Activated T-cell treated with anti-CD3 and anti-CD28 coated beads for 48 hours (primary cell): Measurements from ENCODE around the gene FBXL7.
"Not testable (repeated sequence)": the region's sequence is repeated elsewhere in the genome, so short reads cannot be mapped to it uniquely, and the experiment has no call there.

Experiments
- DNase-seq: peaks from one replicate; pipeline ENCODE4 v3.0.0-alpha.2; 2020; ENCODE audit warnings: low read depth

FBXL7 gene

DNA sequence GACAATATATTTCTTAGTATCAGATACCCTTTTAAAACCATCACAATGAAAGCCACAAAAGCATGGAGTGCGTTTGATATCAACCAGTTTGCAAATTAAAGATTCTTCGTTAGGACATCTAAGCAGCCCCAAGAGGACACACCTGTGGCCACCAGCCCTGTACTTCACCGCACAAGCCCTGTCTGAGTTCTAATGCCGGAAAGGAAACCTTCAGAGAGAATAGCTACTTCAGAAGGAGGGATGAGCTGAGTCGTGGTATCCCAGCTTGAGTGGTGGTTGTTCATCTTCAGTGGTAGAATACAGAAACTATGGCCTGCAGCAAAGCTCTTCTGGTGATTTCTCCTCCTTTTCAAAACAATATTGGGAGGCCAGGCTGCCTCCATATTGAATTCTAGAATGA, 319.6 kb downstream of the FBXL7 start:
- no peak for DNase-seq

- DNase-seq, result no peak
Observed at GRCh38 chr5:15821506-15821905, 321.5 kb downstream of the FBXL7 start.

- no peak for DNase-seq
Observed at GRCh38 chr5:15823398-15823797, 323.4 kb downstream of the FBXL7 start.

DNA sequence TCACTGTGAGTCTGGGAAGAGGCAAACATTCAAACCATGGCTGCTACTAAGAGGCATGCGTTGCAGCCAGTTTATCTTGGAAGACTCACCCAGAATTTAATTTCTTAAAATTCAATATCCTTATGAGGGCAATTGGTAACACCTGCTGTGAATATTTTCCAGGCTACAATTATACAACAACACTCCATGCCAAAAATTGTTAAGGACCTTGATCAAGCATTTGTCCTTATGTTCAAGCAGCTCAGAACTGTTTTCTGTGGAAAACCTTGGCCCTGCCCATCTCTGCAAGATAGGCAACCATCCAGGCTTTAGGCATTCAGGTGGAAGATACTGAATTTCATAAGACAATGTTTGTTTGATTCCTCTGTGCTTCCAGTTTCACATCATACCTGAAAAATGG, 327.8 kb downstream of the FBXL7 start:
- DNase-seq, result no peak

- no peak for DNase-seq
Observed at GRCh38 chr5:15831408-15831807, 331.4 kb downstream of the FBXL7 start.

DNA sequence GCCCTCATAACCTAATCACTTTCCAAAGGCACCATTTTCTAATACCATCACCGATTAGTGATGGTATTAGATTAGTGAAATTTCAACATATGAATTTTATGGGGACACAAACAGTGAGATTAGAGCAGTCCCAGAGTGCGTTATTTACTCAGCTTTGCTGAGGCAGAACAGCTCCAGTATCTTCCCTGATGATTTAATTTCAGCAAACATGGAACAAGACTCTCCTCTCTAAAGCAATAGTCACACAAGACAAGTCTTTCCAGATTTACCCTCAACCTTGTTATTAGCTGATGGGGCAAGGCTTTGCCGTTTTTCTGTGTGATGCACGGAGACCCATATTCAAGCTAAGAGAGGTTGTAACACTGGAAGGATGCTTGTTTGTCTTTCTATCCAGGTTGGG, 333.4 kb downstream of the FBXL7 start:
- no peak for DNase-seq

DNA sequence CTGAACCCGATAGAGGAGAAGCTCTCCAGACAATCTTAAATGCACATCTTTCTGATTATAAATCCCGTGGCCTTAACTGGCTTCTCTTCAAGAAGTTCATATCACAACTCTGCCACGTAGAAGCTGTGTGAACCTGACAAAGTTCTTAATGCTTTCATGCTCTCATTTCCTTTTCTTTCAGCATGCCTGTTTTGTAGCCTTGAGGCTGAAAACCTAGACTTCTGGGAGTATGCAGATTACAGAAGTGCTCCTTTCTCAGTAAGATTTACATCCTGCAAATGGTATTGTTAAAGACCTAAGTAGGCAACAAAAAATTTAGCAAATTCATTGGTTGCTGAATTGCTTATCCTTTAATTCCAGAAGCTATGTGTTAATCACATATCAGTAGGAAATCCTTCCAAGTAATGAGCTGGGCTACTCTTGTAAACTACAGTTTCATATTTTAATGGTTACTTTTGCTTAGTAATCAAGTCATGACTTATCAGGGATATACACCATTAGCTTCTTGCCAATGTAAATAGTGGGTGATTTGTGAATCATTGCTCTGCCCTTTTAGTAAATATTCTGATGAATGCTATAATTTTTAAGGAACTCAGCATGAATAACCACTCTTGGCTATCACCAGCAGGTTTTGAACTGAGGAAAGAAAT, 334.7 kb downstream of the FBXL7 start:
- DNase-seq, result no peak

DNA sequence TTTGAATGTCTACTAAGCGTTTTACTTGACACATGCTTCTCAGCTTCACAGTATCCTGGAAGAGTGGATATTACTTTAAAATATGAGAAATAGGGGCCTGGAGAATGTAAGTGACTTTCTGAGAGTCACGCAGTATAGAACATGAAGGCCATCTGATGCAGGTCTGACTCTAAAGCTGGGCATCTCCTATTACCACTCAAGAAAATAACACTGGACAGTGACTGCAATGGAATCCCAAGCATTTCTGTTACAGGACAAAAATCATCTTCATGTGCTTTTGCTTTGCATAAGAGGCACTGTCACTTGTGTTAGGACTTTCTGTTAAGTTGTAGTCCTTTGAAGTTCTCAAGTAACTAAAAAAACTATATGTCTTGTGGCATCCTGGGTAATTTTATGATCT, 335.5 kb downstream of the FBXL7 start:
- no peak for DNase-seq

GRCh38 chr5:15837551-15838289, 337.7 kb downstream of the FBXL7 start:
- DNase-seq, result no peak

DNA sequence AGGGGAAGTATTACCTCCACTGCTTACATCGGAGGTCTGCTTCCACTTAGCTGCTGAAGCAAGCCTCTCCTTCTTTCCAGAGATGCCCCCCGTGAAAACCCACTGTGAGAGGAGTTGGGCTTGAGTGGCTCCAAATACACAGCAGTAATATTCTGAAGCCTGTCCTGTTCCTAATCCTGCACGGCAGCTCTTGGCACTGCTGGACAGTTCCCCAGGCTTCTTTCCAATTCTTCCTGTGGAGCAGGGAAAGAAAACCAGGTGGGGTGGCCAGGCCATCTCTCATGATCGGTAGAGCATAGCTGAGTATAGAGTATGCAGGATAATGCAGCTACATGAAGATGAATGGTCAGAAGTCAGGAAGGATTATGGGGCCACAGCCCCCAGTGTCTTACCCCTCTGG, 344.3 kb downstream of the FBXL7 start:
- DNase-seq, result no peak

DNA sequence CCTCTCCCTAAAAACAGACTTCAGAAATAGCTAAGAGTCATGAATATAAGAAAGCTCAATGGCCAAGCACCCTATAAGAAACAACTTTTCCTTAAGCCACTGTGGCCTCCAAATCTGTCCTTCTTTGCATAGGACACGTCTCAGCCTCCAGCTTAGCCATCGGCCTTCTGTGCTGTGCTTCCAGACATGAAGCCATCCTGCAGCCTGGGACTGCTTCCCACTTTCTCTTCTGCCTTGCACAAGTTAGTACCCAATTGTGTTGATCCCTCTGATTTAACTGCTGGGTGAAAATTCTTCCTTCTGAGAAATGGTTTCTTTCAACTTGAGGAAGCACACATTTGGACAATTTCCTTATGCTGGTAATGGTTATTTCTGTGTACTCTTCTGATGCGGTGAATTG, 344.9 kb downstream of the FBXL7 start:
- DNase-seq, result no peak

- DNase-seq, result no peak
Observed at GRCh38 chr5:15850536-15850935, 350.6 kb downstream of the FBXL7 start.

GRCh38 chr5:15850939-15851341, 351.0 kb downstream of the FBXL7 start:
- no peak for DNase-seq

DNA sequence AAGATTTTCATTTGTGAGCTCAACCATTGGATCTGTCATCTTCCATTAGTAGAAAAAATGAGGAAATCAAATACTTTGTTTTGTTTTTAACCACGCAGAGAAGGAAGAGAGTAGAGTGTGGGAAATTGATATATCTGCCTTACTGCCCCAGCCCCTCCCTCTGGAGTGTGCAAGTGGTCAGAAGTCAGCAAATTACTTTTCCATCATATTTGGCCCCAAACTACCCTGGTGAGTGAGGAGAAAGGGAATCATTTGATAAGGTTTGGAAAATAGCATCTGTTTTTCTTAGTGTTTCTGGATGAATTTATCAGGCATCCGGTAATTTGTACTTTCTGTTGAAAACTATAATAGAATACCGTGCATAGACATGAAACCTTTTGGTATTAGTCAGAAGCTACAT, 352.2 kb downstream of the FBXL7 start:
- no peak for DNase-seq

DNA sequence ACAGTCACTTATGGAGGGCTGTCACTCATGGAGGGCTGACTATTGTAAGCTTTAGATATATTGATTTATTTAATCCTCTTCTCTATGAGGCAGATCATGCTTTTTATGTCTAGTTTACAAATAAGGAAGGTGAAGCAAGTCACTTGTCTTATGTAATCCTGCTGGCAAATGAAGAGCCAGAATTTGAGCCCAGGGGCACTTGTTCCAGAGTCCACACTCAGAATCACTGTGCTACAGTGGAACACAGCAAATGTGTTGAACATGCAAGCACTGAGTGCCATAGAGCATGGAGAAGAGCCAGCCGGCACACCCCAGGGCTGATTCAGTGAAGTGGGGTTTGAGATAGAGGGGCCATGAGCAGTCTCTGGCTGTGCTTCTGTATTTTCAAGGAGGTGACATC, 353.0 kb downstream of the FBXL7 start:
- no peak for DNase-seq

DNA sequence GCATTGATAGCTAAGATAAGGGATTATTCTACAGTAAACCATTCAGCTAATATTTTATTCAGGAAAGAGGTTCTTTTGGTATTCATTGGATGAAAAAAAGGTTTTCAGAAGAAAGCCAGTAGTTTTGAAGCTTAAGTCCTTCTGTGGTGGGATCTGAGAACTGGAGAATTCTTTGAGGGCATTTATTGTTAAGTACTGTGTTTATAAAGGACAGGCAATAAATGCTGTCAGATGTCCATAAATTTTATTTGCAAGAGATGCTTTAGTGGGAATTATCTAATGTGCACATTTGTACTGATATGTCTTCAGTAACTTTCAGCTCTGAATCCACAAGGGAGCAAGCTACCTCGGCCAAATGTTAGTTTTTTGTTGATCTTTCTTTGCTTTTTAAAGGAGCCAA, 358.3 kb downstream of the FBXL7 start:
- DNase-seq, result no peak

DNA sequence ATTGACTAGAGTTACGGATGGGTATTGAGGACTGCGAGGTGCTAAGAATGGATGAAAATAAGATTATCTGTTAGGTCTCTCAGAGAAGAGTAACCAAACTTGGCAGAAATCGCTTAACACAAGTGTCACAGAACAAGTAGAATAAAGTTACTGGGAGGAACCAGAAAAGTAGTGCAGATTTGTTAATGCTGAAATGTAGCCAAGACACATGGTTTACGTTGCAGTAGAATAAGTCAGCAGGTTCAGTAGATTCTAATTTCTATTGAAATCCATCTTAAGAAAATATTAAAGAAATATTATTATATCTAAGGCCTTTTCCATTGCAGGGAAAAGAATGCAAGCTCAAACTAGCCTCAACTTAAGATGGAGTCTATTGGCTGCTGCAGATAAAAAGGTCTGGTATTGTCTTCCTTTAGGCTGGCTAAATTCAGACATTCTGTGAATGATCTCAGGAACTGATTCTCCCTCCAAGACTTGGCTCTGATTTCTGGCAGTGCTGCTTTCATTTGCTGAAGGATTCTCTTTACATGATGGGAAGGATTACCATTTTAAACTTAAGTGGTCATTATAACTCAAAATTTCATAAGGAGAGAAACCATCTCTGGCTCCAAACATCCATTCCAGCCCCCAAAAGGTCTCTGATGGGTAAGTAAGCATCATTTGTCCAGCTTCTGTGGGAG, 364.7 kb downstream of the FBXL7 start:
- DNase-seq, result no peak

DNA sequence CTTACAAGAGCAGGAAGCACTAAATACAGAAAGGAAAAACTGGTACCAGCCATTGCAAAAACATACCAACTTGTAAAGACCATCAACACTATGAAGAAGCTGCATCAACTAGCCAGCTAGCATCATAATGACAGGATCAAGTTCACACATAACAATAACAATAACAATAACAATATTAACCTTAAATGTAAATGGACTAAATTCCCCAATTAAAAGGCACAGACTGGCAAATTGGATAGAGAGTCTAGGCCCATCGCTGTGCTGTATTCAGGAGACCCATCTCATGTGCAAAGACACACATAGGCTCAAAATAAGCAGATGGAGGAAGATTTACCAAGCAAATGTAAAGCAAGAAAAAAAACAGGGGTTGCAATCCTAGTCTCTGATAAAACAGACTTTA, 372.3 kb downstream of the FBXL7 start:
- DNase-seq, result not testable (repeated sequence)

DNA sequence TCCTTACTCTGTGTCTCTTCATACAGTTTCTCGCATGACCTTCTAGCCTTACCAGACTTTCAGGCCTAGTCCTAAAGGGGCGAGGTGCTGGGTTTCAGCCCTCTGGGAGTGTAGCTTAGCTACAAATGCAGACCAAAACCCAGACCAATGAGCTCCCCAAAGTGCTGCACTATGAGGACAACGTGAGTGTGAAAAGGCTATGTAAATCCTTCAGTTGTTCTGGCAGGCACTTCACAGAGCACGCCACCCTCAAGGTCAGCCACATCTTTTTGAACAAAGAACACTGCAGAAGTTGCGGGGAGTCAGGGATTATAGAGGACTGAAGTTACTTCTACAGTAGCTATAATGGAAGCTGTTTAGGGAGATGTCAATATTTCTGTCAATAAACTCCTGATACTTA, 377.9 kb downstream of the FBXL7 start:
- DNase-seq, result no peak

- DNase-seq, result no peak
Observed at GRCh38 chr5:15880201-15880600, 380.2 kb downstream of the FBXL7 start.

- DNase-seq, result no peak
Observed at GRCh38 chr5:15885156-15885555, 385.2 kb downstream of the FBXL7 start.

DNA sequence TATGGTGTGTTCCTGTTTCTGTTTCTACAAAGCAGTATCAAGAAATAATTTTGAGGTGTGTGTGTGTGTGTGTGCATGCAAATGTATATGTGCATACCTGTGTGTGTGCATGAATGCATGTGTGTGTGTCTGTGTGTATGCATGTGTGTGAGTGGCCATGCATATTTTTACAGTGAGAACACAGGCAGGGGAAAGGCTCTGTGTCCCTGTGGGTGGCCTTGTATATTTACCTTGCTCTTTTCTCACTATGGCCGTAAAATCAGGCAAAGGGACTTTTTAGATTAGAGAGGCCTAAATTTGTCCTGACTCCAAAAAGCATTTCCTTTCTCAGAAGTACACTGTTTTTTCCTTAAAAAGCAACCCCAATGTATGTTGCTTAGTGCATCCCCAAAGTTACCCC, 386.2 kb downstream of the FBXL7 start:
- no peak for DNase-seq

- DNase-seq, result no peak
Observed at GRCh38 chr5:15887093-15887492, 387.1 kb downstream of the FBXL7 start.
